Embryonic facial prominence (tissue), 1 donor: ENCODE results near the gene USP2.

ENCODE experiments used
- DNase-seq: peaks from one replicate; pipeline ENCODE4 v3.0.0-alpha.2; 2016; ENCODE audit errors: extremely low spot score

USP2 gene

DNA sequence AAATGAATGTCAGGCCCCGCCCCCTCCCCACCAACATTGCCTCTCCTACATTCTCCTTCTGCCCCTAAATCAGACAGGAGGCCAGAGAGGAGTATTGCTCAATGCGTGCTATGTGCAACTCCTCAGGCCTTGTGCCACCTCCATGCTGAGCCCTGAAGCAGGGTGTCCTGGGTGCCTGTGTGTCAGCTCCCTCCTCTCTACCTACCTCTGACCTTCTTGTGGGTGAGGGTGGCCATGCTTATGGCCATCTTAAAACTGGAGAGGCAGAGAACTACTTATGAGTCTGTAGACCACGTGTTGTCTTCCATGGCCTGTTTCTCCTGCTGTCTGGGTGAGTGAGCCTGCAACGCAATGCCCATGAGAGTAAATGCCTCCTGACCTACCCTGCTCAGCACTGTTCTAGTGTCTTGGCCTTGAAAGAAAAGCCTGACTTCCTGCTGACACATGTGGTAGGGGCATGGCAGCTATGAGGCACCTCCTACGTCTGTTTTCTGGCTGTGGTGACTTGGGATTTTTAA is 75.1 kb downstream of the USP2 start:
- no peak for DNase-seq

DNA sequence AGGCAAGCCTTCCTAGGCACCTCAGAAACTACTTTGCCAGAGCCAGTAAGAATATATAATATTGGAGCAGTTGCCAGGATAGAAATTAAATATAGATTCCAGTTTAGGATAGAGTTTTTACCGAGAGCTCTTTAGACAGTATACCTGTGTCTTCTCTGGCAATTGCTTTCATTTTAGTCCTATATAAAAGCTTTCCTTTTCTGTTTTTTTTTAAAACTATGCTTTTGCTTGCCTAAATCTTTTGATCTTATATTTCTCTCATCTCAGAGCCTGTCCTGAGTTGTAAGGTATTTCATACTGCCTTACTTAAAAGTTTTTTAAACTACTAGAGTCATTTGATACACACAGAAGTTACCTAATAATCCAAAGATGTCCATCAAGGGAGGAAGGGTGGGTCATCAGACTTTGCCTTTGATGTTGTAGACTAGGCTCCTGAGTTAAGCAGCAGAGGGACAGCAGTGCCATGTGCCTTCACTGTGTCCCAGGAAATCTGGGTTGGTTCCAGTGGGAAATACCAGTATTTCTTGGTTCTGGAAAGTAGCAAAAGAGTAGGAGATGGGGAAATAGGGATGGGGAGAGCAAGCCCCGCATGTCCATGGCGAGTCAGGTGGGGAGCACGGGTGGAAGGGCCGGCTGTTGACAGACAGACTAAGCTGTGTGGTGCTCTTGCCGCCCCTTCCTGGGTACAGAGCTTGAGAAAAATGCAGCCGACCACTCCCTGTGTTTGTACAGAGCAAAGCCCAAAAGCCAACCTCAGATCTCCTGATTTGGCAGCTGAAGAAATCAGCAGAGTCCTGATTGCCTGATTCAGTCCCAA is 75.7 kb downstream of the USP2 start:
- no peak for DNase-seq
